HepG2 (cell line): Measurements from ENCODE around the gene HNRNPF. TPM values are rescaled to one million over a fixed set of nuclear protein-coding genes. Genes with fewer than 3 reads are reported as not detected.

ENCODE experiments used
- AHDC1 ChIP-seq: sonication (generic); formaldehyde crosslinking; IDR thresholded peaks from 2 replicates; pipeline ENCODE4 v1.5.1; 2020; ENCODE audit warnings: mild to moderate bottlenecking, missing genetic modification reagents, borderline replicate concordance
- ATF7-NPFF ChIP-seq: sonication (generic); formaldehyde crosslinking; IDR thresholded peaks from 2 replicates; pipeline ENCODE4 v1.8.1; 2023; ENCODE audit warnings: mild to moderate bottlenecking, low read depth, missing genetic modification reagents, moderate library complexity
- BRF2 ChIP-seq: sonication (generic); formaldehyde crosslinking; IDR thresholded peaks from 2 replicates; pipeline ENCODE4 v1.8.1; 2022; ENCODE audit warnings: mild to moderate bottlenecking, missing genetic modification reagents
- CCDC6 ChIP-seq: sonication (generic); formaldehyde crosslinking; IDR thresholded peaks from 2 replicates; pipeline ENCODE4 v1.8.1; 2022; ENCODE audit warnings: mild to moderate bottlenecking, missing genetic modification reagents, moderate library complexity
- CSRNP2 ChIP-seq: sonication (generic); formaldehyde crosslinking; conservative IDR thresholded peaks from 2 replicates; pipeline ENCODE4 v1.8.0; 2022; ENCODE audit warnings: low read depth, missing genetic modification reagents
- E2F1 ChIP-seq: sonication (generic); formaldehyde crosslinking; IDR thresholded peaks from 2 replicates; pipeline ENCODE4 v1.5.0; 2020; ENCODE audit warnings: missing genetic modification reagents
- MEIS2 ChIP-seq: sonication (generic); formaldehyde crosslinking; IDR thresholded peaks from 2 replicates; pipeline ENCODE4 v1.9.0; 2021; ENCODE audit warnings: mild to moderate bottlenecking, missing genetic modification reagents
- PAF1 ChIP-seq: IDR thresholded peaks from 2 replicates; pipeline ENCODE4 v1.6.1; 2016; ENCODE audit warnings: missing genetic modification reagents, missing compliant biosample characterization
- POLR2AphosphoS5 ChIP-seq: IDR thresholded peaks from 2 replicates; pipeline ENCODE4 v1.6.1; 2012; ENCODE audit warnings: low read depth, low read length
- PREB ChIP-seq: sonication (generic); formaldehyde crosslinking; IDR thresholded peaks from 2 replicates; pipeline ENCODE4 v1.4.0; 2020; ENCODE audit warnings: missing genetic modification reagents
- RBM22 ChIP-seq: fragments of 200-400 bp; formaldehyde crosslinking; optimal IDR thresholded peaks from 2 replicates; pipeline ENCODE3; 2017; ENCODE audit warnings: mild to moderate bottlenecking, low read length, moderate library complexity
- SP2 ChIP-seq: sonication (generic); formaldehyde crosslinking; IDR thresholded peaks from 2 replicates; pipeline ENCODE4 v1.5.1; 2020; ENCODE audit warnings: mild to moderate bottlenecking, missing genetic modification reagents
- ZNF136 ChIP-seq: sonication (generic); formaldehyde crosslinking; IDR thresholded peaks from 2 replicates; pipeline ENCODE4 v1.8.1; 2022; ENCODE audit warnings: low read depth, mild to moderate bottlenecking, moderate library complexity, missing genetic modification reagents
- ZNF451 ChIP-seq: sonication (generic); formaldehyde crosslinking; IDR thresholded peaks from 2 replicates; pipeline ENCODE4 v1.5.0; 2020; ENCODE audit warnings: mild to moderate bottlenecking, missing genetic modification reagents
- ZNF598 ChIP-seq: sonication (generic); formaldehyde crosslinking; IDR thresholded peaks from 2 replicates; pipeline ENCODE4 v1.5.1; 2020; ENCODE audit warnings: mild to moderate bottlenecking, missing genetic modification reagents, borderline replicate concordance
- polyA plus RNA-seq, 8 experiments: library from polyadenylated mRNA; depleted of rRNA in 3 of 8; stranded (reverse) in 7 of 8; unstranded in 1 of 8; fragments of >200 nt; fragmentation: Illumina TruSeq in 4 of 8; extraction: Trizol in 4 of 8; gene quantifications; 2 replicates each; pipeline versions ENCODE4 v1.2.1 to v1.2.3, GENCODE V29; 2011 to 2016; ENCODE audit warnings: low read depth in 4 of 8, missing spikeins in 1 of 8, mixed read lengths in 1 of 8; ENCODE audit not compliant: insufficient read depth in 1 of 8
- total RNA-seq, 5 experiments: library from RNA; depleted of rRNA; stranded (reverse); fragments of >200 nt; fragmentation: Illumina TruSeq; extraction: Trizol; gene quantifications; 2 replicates each; pipeline ENCODE4 v1.2.3, GENCODE V29; 2016; ENCODE audit warnings: low read depth in 1 of 5

HNRNPF gene
- total and polyA plus RNA-seq, 2 of the 13 experiments (the other 11 are each of a cell fraction or from before 2014, with no cell fraction given): 166 to 308 TPM

- TF ChIP-seq AHDC1 (CRISPR knock-in tag) (no peak), ZNF451 (CRISPR knock-in tag) (no peak), ATF7-NPFF (CRISPR knock-in tag) (no peak), SP2 (CRISPR knock-in tag) (no peak), CCDC6 (0 out of 2 replicates have a peak, but pooled peaks have one; percentile 30), MEIS2 (CRISPR knock-in tag) (no peak), ZNF598 (CRISPR knock-in tag) (no peak), BRF2 (CRISPR knock-in tag) (no peak), E2F1 (no peak), PAF1 (CRISPR knock-in tag) (peak; percentile 93), ZNF136 (CRISPR knock-in tag) (no peak), POLR2AphosphoS5 (peak; percentile 76), CSRNP2 (CRISPR knock-in tag) (no peak), PREB (CRISPR knock-in tag) (no peak), RBM22 (peak; percentile 100)
Observed at GRCh38 chr10:43384252-43385221, 24.4 kb downstream of the HNRNPF start (continued).
